HepG2 (cell line): Measurements from ENCODE around the gene KIF23. TPM values are rescaled to one million over a fixed set of nuclear protein-coding genes. Genes with fewer than 3 reads are reported as not detected.
A peak's percentile ranks its signal among the peaks of the same experiment; 100 is the strongest.

ENCODE experiments used
- ATAC-seq: fragments of 200-7000 bp; cut with Tn5 transposase; 3 replicates; pipeline ENCODE4 v1.9.1; 2020; ENCODE audit warnings: mild to moderate bottlenecking, moderate library complexity
- BruUV-seq: library from RNA; stranded (reverse); fragments of 400-500 nt; replicated peaks from 2 replicates; lab custom pipeline; 2021; lab: Mats Ljungman, UMichigan
- CTCF ChIA-PET: fragments of 300-600 bp; formaldehyde crosslinking; extraction: SDS; loops from one replicate; lab custom pipeline; 2021; ENCODE audit warnings: low total read pairs, inconsistent platforms, low intra/inter-chr PET ratio; lab: Yijun Ruan, JAX
- POLR2A ChIA-PET: fragments of 350-600 bp; sonication (Branson Sonifier 250); formaldehyde crosslinking; loops from one replicate; lab custom pipeline; 2020; ENCODE audit warnings: antibody characterized with exemption, inconsistent platforms; lab: Yijun Ruan, JAX
- DNase-seq: peaks from one replicate; pipeline ENCODE4 v3.0.0-alpha.2; 2015; ENCODE audit warnings: low spot score
- FAIRE-seq: peaks from 3 replicates; lab custom pipeline; 2011; peaks lifted over from hg19 to GRCh38; lab: Jason Lieb, UNC
- H2AFZ ChIP-seq: one replicate; pipeline ENCODE4 v1.6.1; 2011; ENCODE audit warnings: low read length, inconsistent platforms
- H3K27ac ChIP-seq: fragments of 300-600 bp; 3 replicates; pipeline ENCODE4 v1.8.0; 2011; ENCODE audit warnings: mixed run types, mild to moderate bottlenecking, mixed read lengths, low read length, inconsistent platforms; ENCODE audit not compliant: insufficient read depth; ENCODE audit errors: extremely low read length
- H3K27me3 ChIP-seq, 2 experiments: fragments of 200-600 bp in 1 of 2; 2 replicates in 1 of 2; 3 replicates in 1 of 2; pipeline versions ENCODE4 v1.6.0 to v1.8.0; 2011; ENCODE audit warnings: low read length in 2 of 2, mild to moderate bottlenecking in 2 of 2, moderate library complexity in 2 of 2, inconsistent platforms in 1 of 2; ENCODE audit not compliant: insufficient read depth in 2 of 2, control insufficient read depth in 1 of 2
- H3K36me3 ChIP-seq, 2 experiments: fragments of 200-600 bp in 1 of 2; replicated peaks in 1 of 2; 2 replicates in 1 of 2; 3 replicates in 1 of 2; pipeline versions ENCODE4 v1.5.1 to v1.8.0; 2011; ENCODE audit warnings: low read length in 2 of 2, inconsistent platforms in 1 of 2; ENCODE audit not compliant: insufficient read depth in 2 of 2, control insufficient read depth in 1 of 2
- H3K4me1 ChIP-seq: 2 replicates; pipeline ENCODE4 v1.5.1; 2012; ENCODE audit warnings: low read length, inconsistent platforms; ENCODE audit not compliant: insufficient read depth
- H3K4me2 ChIP-seq: 2 replicates; pipeline ENCODE4 v1.6.0; 2011; ENCODE audit warnings: low read depth, low read length, inconsistent platforms
- H3K4me3 ChIP-seq, 3 experiments: fragments of 200-600 bp in 1 of 3; sonication (generic), shearing (Covaris generic) in 1 of 3; replicated peaks in 1 of 3; 2 replicates each; pipeline ENCODE4 v1.5.1; 2011 to 2016; ENCODE audit warnings: low read length in 3 of 3, inconsistent platforms in 2 of 3, low read depth in 2 of 3, mild to moderate bottlenecking in 2 of 3, control low read depth in 1 of 3, mixed read lengths in 1 of 3; ENCODE audit not compliant: insufficient read depth in 1 of 3
- H3K79me2 ChIP-seq: one replicate; pipeline ENCODE4 v1.6.1; 2011; ENCODE audit warnings: low read length, inconsistent platforms; ENCODE audit not compliant: insufficient read depth
- H3K9ac ChIP-seq: 2 replicates; pipeline ENCODE4 v1.6.0; 2011; ENCODE audit warnings: mild to moderate bottlenecking, low read depth, low read length, inconsistent platforms; ENCODE audit not compliant: insufficient read depth
- H3K9me3 ChIP-seq: 2 replicates; pipeline ENCODE4 v1.5.1; 2012; ENCODE audit warnings: mild to moderate bottlenecking, low read length
- H4K20me1 ChIP-seq: 2 replicates; pipeline ENCODE4 v1.6.0; 2011; ENCODE audit warnings: inconsistent platforms, mild to moderate bottlenecking, low read length, moderate library complexity; ENCODE audit not compliant: insufficient read depth
- FOSL2 ChIP-seq: sonication (generic); formaldehyde crosslinking; IDR thresholded peaks from 2 replicates; pipeline ENCODE4 v1.4.0; 2020; ENCODE audit warnings: missing genetic modification reagents
- MEF2D ChIP-seq: sonication (generic); formaldehyde crosslinking; IDR thresholded peaks from 2 replicates; pipeline ENCODE4 v1.5.1; 2020; ENCODE audit warnings: mild to moderate bottlenecking, missing genetic modification reagents
- MTA1 ChIP-seq: sonication (generic); formaldehyde crosslinking; IDR thresholded peaks from 2 replicates; pipeline ENCODE4 v1.4.0; 2020; ENCODE audit warnings: missing genetic modification reagents, mild to moderate bottlenecking, borderline replicate concordance
- SMC3 ChIP-seq: IDR thresholded peaks from 2 replicates; pipeline ENCODE4 v1.6.1; 2011; ENCODE audit warnings: low read length, improper control_type of control experiment
- SPEN ChIP-seq: sonication (generic); formaldehyde crosslinking; IDR thresholded peaks from 2 replicates; pipeline ENCODE4 v1.5.1; 2020; ENCODE audit warnings: low read depth, mild to moderate bottlenecking, missing genetic modification reagents
- STAG1 ChIP-seq: sonication (generic); formaldehyde crosslinking; IDR thresholded peaks from 2 replicates; pipeline ENCODE4 v1.4.0; 2020; ENCODE audit warnings: missing genetic modification reagents
- TEAD3 ChIP-seq: optimal IDR thresholded peaks from 2 replicates; pipeline ENCODE3; 2016; ENCODE audit warnings: borderline replicate concordance
- ZFP36 ChIP-seq: fragments of 150-350 bp; IDR thresholded peaks from 2 replicates; pipeline ENCODE4 v1.6.1; 2018; ENCODE audit warnings: borderline replicate concordance, low read length, low read depth; ENCODE audit not compliant: partially characterized antibody
- ZKSCAN8 ChIP-seq: IDR thresholded peaks from 2 replicates; pipeline ENCODE4 v1.6.1; 2016; ENCODE audit warnings: borderline replicate concordance, missing genetic modification reagents, missing compliant biosample characterization
- ZMAT3 ChIP-seq: sonication (generic); formaldehyde crosslinking; conservative IDR thresholded peaks from 2 replicates; pipeline ENCODE4 v1.7.0; 2021; ENCODE audit warnings: missing genetic modification reagents
- ZNF10 ChIP-seq: sonication (generic); formaldehyde crosslinking; IDR thresholded peaks from 2 replicates; pipeline ENCODE4 v1.4.0; 2020; ENCODE audit warnings: mild to moderate bottlenecking, low read depth, missing genetic modification reagents, borderline replicate concordance
- WGBS: methylation state at CpG from one replicate; pipeline ENCODE4 v1.1.6; 2017; ENCODE audit warnings: low lambda C conversion rate; 5-methylcytosine and 5-hydroxymethylcytosine counted together
- in situ Hi-C: cut with HindIII; loops from 2 replicates; pipeline ENCODE4 v1.10.0; 2017; ENCODE audit warnings: low pct_unique_long_range_greater_than_20kb; ENCODE audit not compliant: extremely low pct_ligation_motif_present
- intact Hi-C: fragments of 100-400 bp; cut with micrococcal nuclease; formaldehyde crosslinking; loops from one replicate; pipeline ENCODE4 v1.10.0; 2022; ENCODE audit not compliant: unreplicated experiment
- polyA plus RNA-seq, 8 experiments: library from polyadenylated mRNA; depleted of rRNA in 3 of 8; stranded (reverse) in 7 of 8; unstranded in 1 of 8; fragments of >200 nt; fragmentation: Illumina TruSeq in 4 of 8; extraction: Trizol in 4 of 8; gene quantifications; 2 replicates each; pipeline versions ENCODE4 v1.2.1 to v1.2.3, GENCODE V29; 2011 to 2016; ENCODE audit warnings: low read depth in 4 of 8, missing spikeins in 1 of 8, mixed read lengths in 1 of 8; ENCODE audit not compliant: insufficient read depth in 1 of 8
- total RNA-seq, 5 experiments: library from RNA; depleted of rRNA; stranded (reverse); fragments of >200 nt; fragmentation: Illumina TruSeq; extraction: Trizol; gene quantifications; 2 replicates each; pipeline ENCODE4 v1.2.3, GENCODE V29; 2016; ENCODE audit warnings: low read depth in 1 of 5
- TF ChIP-seq, protein P1 (sequence below): sonication (generic); formaldehyde crosslinking; IDR thresholded peaks from 2 replicates; pipeline ENCODE4 v1.4.0; 2020; ENCODE audit warnings: missing genetic modification reagents
- TF ChIP-seq, protein P2 (sequence below): sonication (generic); formaldehyde crosslinking; IDR thresholded peaks from 2 replicates; pipeline ENCODE4 v1.5.0; 2020; ENCODE audit warnings: mild to moderate bottlenecking, missing genetic modification reagents, moderate library complexity
- TF ChIP-seq, protein P3 (sequence below): sonication (generic); formaldehyde crosslinking; IDR thresholded peaks from 2 replicates; pipeline ENCODE4 v1.8.1; 2023; ENCODE audit warnings: mild to moderate bottlenecking, moderate library complexity, missing genetic modification reagents

Gene KIF23
- total and polyA plus RNA-seq, 2 of the 13 experiments (the other 11 are each of a cell fraction or from before 2014, with no cell fraction given) = 11.3 to 38.1 TPM

DNA sequence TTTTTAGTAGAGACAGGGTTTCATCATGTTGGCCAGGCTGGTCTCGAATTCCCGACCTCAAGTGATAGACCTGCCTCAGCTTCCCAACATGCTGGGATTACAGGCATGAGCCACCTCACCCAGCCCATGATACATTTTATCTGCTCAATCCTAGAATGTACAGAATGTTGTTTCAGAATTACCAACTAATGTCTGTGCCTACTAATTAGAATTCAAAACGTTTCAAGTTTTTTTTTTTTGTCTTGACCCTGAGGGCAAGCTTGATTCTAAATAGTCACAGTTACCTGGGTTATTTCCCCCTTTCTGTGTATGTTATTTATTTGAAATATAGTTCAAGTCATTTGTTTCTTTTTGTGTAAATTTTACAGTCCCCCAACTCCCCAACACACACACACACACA is 5.3 kb upstream of the KIF23 start:
- in situ Hi-C loops (no loop called here), intact Hi-C loops (no loop called here)
- Histone ChIP-seq H3K79me2 (no peaks in the 10 kb centered on the region), H3K4me3 (no peak overlapping the region), H3K36me3 (no peaks in the 10 kb centered on the region), H3K9ac (no peak overlapping the region), H4K20me1 (no peaks in the 10 kb centered on the region), H3K27ac (no peak overlapping the region)
- ChIA-PET CTCF (no interaction called here), POLR2A (no interaction called here)
- ATAC-seq = no peak
- TF ChIP-seq MTA1 (CRISPR knock-in tag) (no peak), SPEN (CRISPR knock-in tag) (no peak), ZMAT3 (CRISPR knock-in tag) (no peak), ZFP36 (no peak), ZKSCAN8 (no peak), MEF2D (no peak)
- TF ChIP-seq, protein P1, sequence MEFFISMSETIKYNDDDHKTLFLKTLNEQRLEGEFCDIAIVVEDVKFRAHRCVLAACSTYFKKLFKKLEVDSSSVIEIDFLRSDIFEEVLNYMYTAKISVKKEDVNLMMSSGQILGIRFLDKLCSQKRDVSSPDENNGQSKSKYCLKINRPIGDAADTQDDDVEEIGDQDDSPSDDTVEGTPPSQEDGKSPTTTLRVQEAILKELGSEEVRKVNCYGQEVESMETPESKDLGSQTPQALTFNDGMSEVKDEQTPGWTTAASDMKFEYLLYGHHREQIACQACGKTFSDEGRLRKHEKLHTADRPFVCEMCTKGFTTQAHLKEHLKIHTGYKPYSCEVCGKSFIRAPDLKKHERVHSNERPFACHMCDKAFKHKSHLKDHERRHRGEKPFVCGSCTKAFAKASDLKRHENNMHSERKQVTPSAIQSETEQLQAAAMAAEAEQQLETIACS = no peak
- TF ChIP-seq, all 625 proteins: peak for 0
- H3K4me1 ChIP-seq = peaks cover 7% of the 10 kb centered on the region
- H3K4me2 ChIP-seq = no peak overlapping the region
- no peaks in the 10 kb centered on the region for H3K27me3 ChIP-seq
- FAIRE-seq = no peak
- 73% methylated on average over 3 of the region's 3 CpGs for WGBS
- no peak for DNase-seq
- H3K9me3 ChIP-seq = no peaks in the 10 kb centered on the region
- no TSS peak for BruUV-seq
- no peak overlapping the region for H2AFZ ChIP-seq

DNA sequence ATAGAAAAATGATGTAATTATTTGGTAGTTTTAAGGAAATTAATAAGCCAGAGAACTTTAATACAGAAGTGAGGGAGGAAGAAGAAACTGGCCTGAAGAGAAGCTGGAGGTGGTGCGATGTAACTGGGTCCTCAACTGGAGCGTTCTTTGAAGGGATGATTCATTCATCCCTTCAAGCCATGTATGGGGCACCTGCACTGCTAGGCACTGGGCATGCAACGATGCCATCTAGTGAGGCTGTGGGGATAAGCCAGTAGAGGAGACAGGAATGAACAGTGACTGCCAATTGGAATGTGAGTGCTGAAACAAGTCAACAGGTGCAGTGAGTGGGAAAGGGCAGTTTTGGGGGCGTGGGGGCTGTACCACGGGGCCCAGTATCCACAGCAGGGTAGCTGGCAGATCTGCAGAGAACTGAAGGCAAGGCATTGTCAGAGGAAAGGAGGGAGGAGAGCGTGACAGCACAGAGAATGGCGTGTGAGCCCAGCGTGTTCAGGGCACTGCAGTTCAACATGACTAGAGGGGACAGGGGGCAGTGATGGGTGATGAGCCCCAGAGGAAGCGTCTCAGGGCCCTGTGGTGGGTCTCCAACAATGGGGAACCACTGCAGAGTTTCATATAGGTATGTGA is 3.8 kb upstream of the KIF23 start:
- intact Hi-C loops = no loop called here
- peak; percentile 13 for TF ChIP-seq TEAD3 (CRISPR knock-in tag)
- no peak for TF ChIP-seq ZNF10
- peak; percentile 49 for TF ChIP-seq FOSL2 (CRISPR knock-in tag)
- TF ChIP-seq, protein P2, sequence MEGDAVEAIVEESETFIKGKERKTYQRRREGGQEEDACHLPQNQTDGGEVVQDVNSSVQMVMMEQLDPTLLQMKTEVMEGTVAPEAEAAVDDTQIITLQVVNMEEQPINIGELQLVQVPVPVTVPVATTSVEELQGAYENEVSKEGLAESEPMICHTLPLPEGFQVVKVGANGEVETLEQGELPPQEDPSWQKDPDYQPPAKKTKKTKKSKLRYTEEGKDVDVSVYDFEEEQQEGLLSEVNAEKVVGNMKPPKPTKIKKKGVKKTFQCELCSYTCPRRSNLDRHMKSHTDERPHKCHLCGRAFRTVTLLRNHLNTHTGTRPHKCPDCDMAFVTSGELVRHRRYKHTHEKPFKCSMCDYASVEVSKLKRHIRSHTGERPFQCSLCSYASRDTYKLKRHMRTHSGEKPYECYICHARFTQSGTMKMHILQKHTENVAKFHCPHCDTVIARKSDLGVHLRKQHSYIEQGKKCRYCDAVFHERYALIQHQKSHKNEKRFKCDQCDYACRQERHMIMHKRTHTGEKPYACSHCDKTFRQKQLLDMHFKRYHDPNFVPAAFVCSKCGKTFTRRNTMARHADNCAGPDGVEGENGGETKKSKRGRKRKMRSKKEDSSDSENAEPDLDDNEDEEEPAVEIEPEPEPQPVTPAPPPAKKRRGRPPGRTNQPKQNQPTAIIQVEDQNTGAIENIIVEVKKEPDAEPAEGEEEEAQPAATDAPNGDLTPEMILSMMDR = peak; percentile 54
- TF ChIP-seq, protein P3, sequence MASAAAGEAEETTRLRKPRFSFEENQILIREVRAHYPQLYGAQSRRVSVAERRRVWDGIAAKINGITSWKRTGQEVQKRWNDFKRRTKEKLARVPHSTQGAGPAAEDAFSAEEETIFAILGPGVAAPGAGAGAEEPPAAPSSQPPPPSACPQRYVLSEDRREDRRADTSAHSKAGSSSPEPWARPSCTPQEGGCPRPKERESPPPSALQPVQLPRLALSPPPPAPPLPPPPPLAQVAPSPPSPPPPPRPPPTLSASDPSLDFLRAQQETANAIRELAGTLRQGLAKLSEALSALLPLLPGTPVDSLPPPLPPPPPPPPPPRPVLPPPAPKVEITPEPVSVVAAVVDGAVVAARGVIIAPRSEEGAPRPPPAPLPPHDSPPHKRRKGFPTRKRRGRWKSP (CRISPR knock-in tag) = no peak
- TF ChIP-seq SMC3 = peak; percentile 28; the same call in 1 of the 2 replicates
- peak; percentile 56 for TF ChIP-seq STAG1
- Histone ChIP-seq H3K4me1 (peaks cover 10% of the 10 kb centered on the region), H3K4me3 (no peak overlapping the region), H3K4me2 (no peak overlapping the region), H4K20me1 (no peaks in the 10 kb centered on the region), H3K27me3 (no peaks in the 10 kb centered on the region), H3K79me2 (peaks cover 8% of the 10 kb centered on the region), H3K9me3 (no peaks in the 10 kb centered on the region), H3K36me3 (no peaks in the 10 kb centered on the region), H3K27ac (no peak overlapping the region), H2AFZ (no peak overlapping the region), H3K9ac (no peak overlapping the region)
- no TSS peak for BruUV-seq
- DNase-seq (peak; percentile 11), FAIRE-seq (no peak), ATAC-seq (no peak)
- 60% methylated on average over 9 of the region's 9 CpGs for WGBS
- in situ Hi-C loops = no loop called here
- ChIA-PET POLR2A (no interaction called here), CTCF (no interaction called here)
